SH-SY5Y (cell line): ENCODE results near the gene SETD4.

ENCODE experiments used
- GATA2 ChIP-seq: IDR thresholded peaks from 2 replicates; pipeline ENCODE4 v1.6.1; 2011; ENCODE audit warnings: mild to moderate bottlenecking, low read depth, low read length
- GATA3 ChIP-seq: IDR thresholded peaks from 2 replicates; pipeline ENCODE4 v1.6.1; 2011; ENCODE audit warnings: low read depth, mild to moderate bottlenecking, low read length, moderate library complexity

- TF ChIP-seq GATA2, result no peak
- no peak for TF ChIP-seq GATA3
These were observed 72.9 kb downstream of the SETD4 start for GRCh38 chr21:35987475-35987874.
